BLaER1 treated with 17β-estradiol and CSF1 and Interleukin-3, amounts not matched to agents 10 nM and 100 nM (cell line): ENCODE results near the gene PTDSS2.
A peak's percentile ranks its signal among the peaks of the same experiment; 100 is the strongest.

Experiments used
- H3K27ac ChIP-seq, 11 experiments: shearing (Covaris generic); formaldehyde crosslinking; 2 replicates each; pipeline ENCODE4 v1.8.1; 2022
- H3K27me3 ChIP-seq, 11 experiments: shearing (Covaris generic); formaldehyde crosslinking; 2 replicates each; pipeline ENCODE4 v1.8.1; 2022
- H3K36me3 ChIP-seq, 11 experiments: shearing (Covaris generic); formaldehyde crosslinking; 2 replicates each; pipeline ENCODE4 v1.8.1; 2022
- H3K4me1 ChIP-seq, 10 experiments: shearing (Covaris generic); formaldehyde crosslinking; 2 replicates each; pipeline ENCODE4 v1.8.1; 2022
- H3K4me2 ChIP-seq, 11 experiments: shearing (Covaris generic); formaldehyde crosslinking; 2 replicates each; pipeline ENCODE4 v1.8.1; 2022
- H3K4me3 ChIP-seq, 10 experiments: shearing (Covaris generic); formaldehyde crosslinking; 2 replicates each; pipeline ENCODE4 v1.8.1; 2022
- H3K9ac ChIP-seq, 11 experiments: shearing (Covaris generic); formaldehyde crosslinking; 2 replicates each; pipeline ENCODE4 v1.8.1; 2022
- H3K9me3 ChIP-seq, 11 experiments: shearing (Covaris generic); formaldehyde crosslinking; replicated peaks in 1 of 11; 2 replicates each; pipeline ENCODE4 v1.8.1; 2022
- H4K20me1 ChIP-seq, 11 experiments: shearing (Covaris generic); formaldehyde crosslinking; 2 replicates each; pipeline ENCODE4 v1.8.1; 2022
- Cebpa-rat ChIP-seq, 11 experiments: shearing (Covaris generic); IDR thresholded peaks; 2 replicates each; pipeline ENCODE4 v1.8.1; 2022

Gene PTDSS2

GRCh38 chr11:457111-457760, 7.2 kb downstream of the PTDSS2 start:
- peak overlapping the region; percentile 2 to 66 (median 44); a peak in 21 of 22 replicates for H3K4me2 ChIP-seq
- H4K20me1 ChIP-seq = peaks cover 7 to 100% (median 91%) of the 10 kb centered on the region in 11 experiments; a peak in 21 of 22 replicates
- peaks cover 16 to 30% (median 24%) of the 10 kb centered on the region in 10 experiments for H3K4me1 ChIP-seq
- peaks cover 58 to 87% (median 73%) of the 10 kb centered on the region in 11 experiments for H3K36me3 ChIP-seq
- H3K9me3 ChIP-seq = no peaks in the 10 kb centered on the region
- no peak for TF ChIP-seq Cebpa-rat (IDR thresholded peaks at IDR 0.05)
- no peak overlapping the region for H3K4me3 ChIP-seq
- no peaks in the 10 kb centered on the region for H3K27me3 ChIP-seq
- 0 out of 22 replicates have a peak overlapping the region, but pooled peaks of 2 of the 11 experiments have one; percentile 5 to 20 for H3K27ac ChIP-seq
- peak overlapping the region in 7 of 11 experiments; percentile 7 to 57 (median 29); a peak in 8 of 22 replicates for H3K9ac ChIP-seq

- Histone ChIP-seq H3K36me3 (peaks cover 51 to 87% (median 68%) of the 10 kb centered on the region in 11 experiments), H3K4me3 (no peak overlapping the region), H3K9me3 (no peaks in the 10 kb centered on the region), H3K4me2 (no peak overlapping the region), H3K27ac (no peak overlapping the region), H4K20me1 (peaks cover 4 to 98% (median 74%) of the 10 kb centered on the region in 11 experiments; a peak in 21 of 22 replicates), H3K27me3 (no peaks in the 10 kb centered on the region), H3K4me1 (peaks cover 14 to 25% (median 19%) of the 10 kb centered on the region in 10 experiments), H3K9ac (0 out of 22 replicates have a peak overlapping the region, but pooled peaks of 1 of the 11 experiments have one; percentile 10)
- no peak for TF ChIP-seq Cebpa-rat (IDR thresholded peaks at IDR 0.05)
These were observed 9.6 kb downstream of the PTDSS2 start for GRCh38 chr11:459511-460220.

DNA sequence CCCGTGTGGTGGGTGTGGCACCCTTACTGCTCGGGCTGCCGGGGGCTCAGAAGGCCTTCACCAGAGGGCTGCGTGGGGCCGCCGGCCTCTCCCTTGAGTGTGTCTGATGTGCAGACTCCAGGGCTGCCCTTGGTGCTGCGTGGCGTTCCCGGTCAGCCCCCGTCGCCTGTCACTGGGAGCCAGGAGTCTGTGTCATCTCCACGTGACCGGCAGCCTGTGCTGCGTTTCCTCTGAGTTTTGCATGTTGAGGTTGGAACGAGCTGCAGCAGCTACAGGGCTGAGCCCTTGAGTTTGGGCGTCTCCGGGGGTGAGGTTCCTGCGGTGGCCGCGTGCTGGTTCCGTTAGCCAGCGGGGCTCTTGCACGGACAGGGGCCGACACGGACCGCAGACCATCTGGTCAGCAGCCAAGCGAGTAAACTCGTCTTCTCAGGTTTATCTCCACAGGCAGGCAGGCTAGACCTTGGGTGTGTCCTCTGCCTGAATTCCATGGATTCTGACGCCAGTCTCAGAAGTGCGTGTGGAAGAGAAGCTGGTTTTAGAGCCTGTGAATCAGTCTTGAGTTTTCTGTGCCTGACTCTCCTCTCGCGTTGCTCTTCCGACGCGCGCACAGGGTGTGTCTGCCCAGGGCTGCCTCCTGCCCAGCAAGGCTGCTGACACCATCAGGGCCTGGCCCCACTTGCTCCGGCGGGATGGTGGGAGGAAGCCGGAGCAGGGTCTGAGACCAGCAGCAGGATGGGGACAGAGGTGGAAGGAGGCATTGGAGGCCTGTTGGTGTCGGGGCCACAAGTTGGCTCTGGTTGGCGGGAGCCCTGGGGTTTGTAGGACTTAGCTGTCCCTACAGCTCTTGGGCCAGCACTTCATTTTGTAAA, 10.5 kb downstream of the PTDSS2 start:
- Histone ChIP-seq H3K27me3 (no peaks in the 10 kb centered on the region), H3K27ac (no peak overlapping the region), H3K4me1 (peaks cover 17 to 24% (median 21%) of the 10 kb centered on the region in 10 experiments), H4K20me1 (peaks cover 0 to 96% (median 65%) of the 10 kb centered on the region in 11 experiments; a peak in 20 of 22 replicates), H3K9ac (peak overlapping the region in 2 of 11 experiments; percentile 10 to 23; a peak in 2 of 22 replicates), H3K4me2 (no peak overlapping the region), H3K9me3 (no peaks in the 10 kb centered on the region), H3K4me3 (no peak overlapping the region), H3K36me3 (peaks cover 54 to 87% (median 66%) of the 10 kb centered on the region in 11 experiments)
- no peak for TF ChIP-seq Cebpa-rat (IDR thresholded peaks at IDR 0.05)

DNA sequence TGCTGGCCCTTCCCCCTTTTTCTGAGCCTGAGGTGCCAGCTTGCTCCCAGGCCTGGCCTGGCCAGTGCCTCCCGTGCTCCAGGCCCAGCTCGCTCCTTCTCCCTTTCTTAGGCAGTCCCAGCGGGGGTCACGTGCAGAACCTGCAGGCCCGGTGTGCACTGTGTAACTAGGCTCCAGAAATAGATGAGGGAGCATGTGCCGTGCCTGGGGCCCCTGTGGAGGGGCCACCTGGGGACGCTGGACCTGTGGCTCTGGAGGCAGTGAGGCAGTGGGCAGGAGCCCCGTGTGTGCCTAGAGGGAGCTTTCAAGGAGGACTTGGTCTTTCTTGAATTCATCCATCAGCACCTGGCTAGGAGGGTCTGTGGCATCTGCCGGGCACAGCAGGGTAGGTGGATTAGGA, 11.5 kb downstream of the PTDSS2 start:
- Histone ChIP-seq H3K4me3 (no peak overlapping the region), H4K20me1 (peaks cover 0 to 96% (median 54%) of the 10 kb centered on the region in 11 experiments; a peak in 20 of 22 replicates), H3K4me2 (no peak overlapping the region), H3K27me3 (no peaks in the 10 kb centered on the region), H3K9ac (peak overlapping the region in 2 of 11 experiments; percentile 8 to 24; a peak in 1 of 22 replicates), H3K27ac (no peak overlapping the region), H3K36me3 (peaks cover 52 to 78% (median 59%) of the 10 kb centered on the region in 11 experiments), H3K9me3 (no peaks in the 10 kb centered on the region), H3K4me1 (peaks cover 22 to 29% (median 25%) of the 10 kb centered on the region in 10 experiments)
- TF ChIP-seq Cebpa-rat (IDR thresholded peaks at IDR 0.05) = no peak

DNA sequence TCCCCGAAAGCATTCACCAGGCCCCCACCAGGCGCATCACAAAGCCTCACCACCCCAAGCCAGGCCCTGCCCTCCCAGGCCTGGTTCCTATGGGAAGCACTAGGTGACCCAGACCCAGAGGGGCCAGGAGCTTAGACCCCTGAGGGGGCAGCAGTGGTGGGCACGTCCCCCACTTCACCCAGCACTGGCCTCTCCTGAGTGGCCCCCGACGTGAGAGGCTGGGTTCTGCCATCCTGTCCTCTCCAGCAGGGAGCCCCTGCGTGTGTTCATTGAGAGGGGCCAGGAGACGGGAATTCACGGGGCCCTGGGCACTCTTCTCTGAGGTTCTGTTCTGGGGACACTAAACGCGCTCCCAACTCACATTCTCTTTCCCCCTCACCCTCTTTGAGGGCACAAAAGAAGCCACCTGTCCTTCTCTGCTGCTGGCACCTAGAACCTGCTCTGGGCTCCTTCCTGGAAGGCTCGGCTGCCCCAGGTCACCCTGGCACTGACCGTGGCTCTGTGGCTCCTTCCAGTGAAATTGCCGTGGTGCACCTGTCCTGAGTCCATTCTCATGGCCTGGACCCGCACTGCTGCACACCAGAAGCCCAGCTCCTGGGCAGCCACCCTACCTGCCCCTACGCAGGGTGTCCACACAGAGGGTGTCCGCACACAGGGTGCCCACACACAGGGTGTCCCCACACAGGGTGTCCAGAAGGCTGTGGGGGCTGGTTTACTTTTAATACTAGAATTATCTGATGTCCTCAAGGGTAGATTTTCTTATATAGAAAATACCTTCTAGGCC, 12.2 kb downstream of the PTDSS2 start:
- Histone ChIP-seq H3K9ac (peak overlapping the region in 1 of 11 experiments; percentile 8; a peak in 1 of 22 replicates), H4K20me1 (peaks cover 0 to 95% (median 47%) of the 10 kb centered on the region in 11 experiments; a peak in 19 of 22 replicates), H3K4me1 (peaks cover 16 to 28% (median 24%) of the 10 kb centered on the region in 10 experiments), H3K4me2 (no peak overlapping the region), H3K27ac (no peak overlapping the region), H3K4me3 (no peak overlapping the region), H3K9me3 (no peaks in the 10 kb centered on the region), H3K27me3 (no peaks in the 10 kb centered on the region), H3K36me3 (peaks cover 48 to 82% (median 64%) of the 10 kb centered on the region in 11 experiments)
- TF ChIP-seq Cebpa-rat (IDR thresholded peaks at IDR 0.05) = no peak

DNA sequence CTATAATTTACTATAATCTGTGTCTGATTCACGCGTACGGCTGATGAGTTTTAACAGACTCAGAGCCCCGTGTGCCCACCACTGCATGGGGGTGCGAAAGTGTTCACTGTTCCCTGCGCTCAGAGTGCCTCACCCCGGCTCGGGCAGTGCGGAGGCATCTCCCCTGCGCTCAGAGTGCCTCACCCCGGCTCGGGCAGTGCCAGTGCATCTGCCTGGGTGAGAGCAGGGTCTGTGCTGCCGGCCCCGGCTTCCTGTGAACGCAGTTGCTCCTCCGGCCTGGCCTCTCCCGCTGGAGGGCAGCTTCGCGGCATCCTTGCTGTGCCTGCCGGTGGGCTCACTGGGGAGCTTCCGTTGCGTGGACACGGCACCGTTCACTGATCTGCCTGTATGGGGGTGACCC, 14.2 kb downstream of the PTDSS2 start:
- no peak overlapping the region for H3K4me3 ChIP-seq
- H3K27ac ChIP-seq = no peak overlapping the region
- peaks cover 46 to 80% (median 62%) of the 10 kb centered on the region in 11 experiments for H3K36me3 ChIP-seq
- H3K4me2 ChIP-seq = no peak overlapping the region
- H3K27me3 ChIP-seq = no peaks in the 10 kb centered on the region
- no peak for TF ChIP-seq Cebpa-rat (IDR thresholded peaks at IDR 0.05)
- no peaks in the 10 kb centered on the region for H3K9me3 ChIP-seq
- peaks cover 8 to 40% (median 17%) of the 10 kb centered on the region in 10 experiments; a peak in 19 of 20 replicates for H3K4me1 ChIP-seq
- H4K20me1 ChIP-seq = peaks cover 0 to 92% (median 32%) of the 10 kb centered on the region in 11 experiments; a peak in 17 of 22 replicates
- H3K9ac ChIP-seq = no peak overlapping the region

- Histone ChIP-seq H3K27me3 (no peaks in the 10 kb centered on the region), H3K9ac (peak overlapping the region in 2 of 11 experiments; percentile 19 to 35; a peak in 3 of 22 replicates), H3K9me3 (no peaks in the 10 kb centered on the region), H3K4me1 (peaks cover 8 to 57% (median 23%) of the 10 kb centered on the region in 10 experiments; a peak in 19 of 20 replicates), H4K20me1 (peaks cover 0 to 92% (median 20%) of the 10 kb centered on the region in 11 experiments; a peak in 14 of 22 replicates), H3K4me2 (peak overlapping the region in 10 of 11 experiments; percentile 11 to 76 (median 33); a peak in 18 of 22 replicates), H3K4me3 (no peak overlapping the region), H3K36me3 (peaks cover 29 to 63% (median 46%) of the 10 kb centered on the region in 11 experiments), H3K27ac (peak overlapping the region in 7 of 11 experiments; percentile 19 to 43 (median 29); a peak in 7 of 22 replicates)
- no peak for TF ChIP-seq Cebpa-rat (IDR thresholded peaks at IDR 0.05)
These were observed 15.9 kb downstream of the PTDSS2 start for GRCh38 chr11:465896-466530.
